ENCODE data around the gene LYZL6.
"Not testable (repeated sequence)": the region's sequence is repeated elsewhere in the genome, so short reads cannot be mapped to it uniquely, and the experiment has no call there.

The LYZL6 gene

GRCh38 chr17:35953720-35954119 is 10.2 kb upstream of the LYZL6 start:
- no peak for DNase-seq (ENCODE audit: low read depth)
- no peak overlapping the region for H3K4me3 ChIP-seq (ENCODE audit: low read depth, low read length)
- TF ChIP-seq CTCF (IDR thresholded peaks at IDR 0.05; ENCODE audit: insufficient read depth, low read depth, low read length, missing control alignments), result no peak

DNA sequence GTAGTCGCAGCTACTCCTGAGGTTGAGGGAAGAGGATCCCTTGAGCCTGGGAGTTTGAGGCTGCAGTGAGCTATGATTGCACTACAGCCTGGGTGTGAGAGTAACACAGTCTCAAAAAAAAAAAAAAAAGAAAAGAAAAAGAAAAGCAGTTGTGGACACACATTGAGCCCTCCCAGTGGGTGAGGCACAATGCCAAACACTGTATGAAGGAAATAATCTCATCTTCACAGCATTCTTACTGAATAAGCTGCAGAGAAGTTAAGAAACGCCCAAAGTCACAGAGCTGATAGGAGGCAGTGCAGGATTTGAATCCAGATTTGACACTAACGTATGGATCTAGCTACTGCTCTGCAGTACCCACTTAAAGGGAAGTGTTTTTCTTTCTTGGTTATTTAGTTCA is 5.9 kb upstream of the LYZL6 start:
- TF ChIP-seq CTCF (IDR thresholded peaks at IDR 0.05; ENCODE audit: insufficient read depth, low read depth, low read length, missing control alignments), result no peak
- DNase-seq (ENCODE audit: low read depth), result no peak
- no peak overlapping the region for H3K4me3 ChIP-seq (ENCODE audit: low read depth, low read length)

- no peak for DNase-seq (ENCODE audit: low read depth)
- H3K4me3 ChIP-seq (ENCODE audit: low read depth, low read length), result no peak overlapping the region
- TF ChIP-seq CTCF (IDR thresholded peaks at IDR 0.05; ENCODE audit: insufficient read depth, low read depth, low read length, missing control alignments), result no peak
Observed at GRCh38 chr17:35948092-35948491, 4.6 kb upstream of the LYZL6 start.

- TF ChIP-seq CTCF (IDR thresholded peaks at IDR 0.05; ENCODE audit: insufficient read depth, low read depth, low read length, missing control alignments), result peak; percentile 88
- peak; percentile 63 for DNase-seq (ENCODE audit: low read depth)
- H3K4me3 ChIP-seq (ENCODE audit: low read depth, low read length), result no peak overlapping the region
Observed at GRCh38 chr17:35947156-35947585, 3.7 kb upstream of the LYZL6 start.

- no peak overlapping the region for H3K4me3 ChIP-seq (ENCODE audit: low read depth, low read length)
- TF ChIP-seq CTCF (IDR thresholded peaks at IDR 0.05; ENCODE audit: insufficient read depth, low read depth, low read length, missing control alignments), result no peak
- DNase-seq (ENCODE audit: low read depth), result no peak
Observed at GRCh38 chr17:35944151-35944550, 638 bp upstream of the LYZL6 start.

- H3K4me3 ChIP-seq (ENCODE audit: low read depth, low read length), result no peak overlapping the region
- TF ChIP-seq CTCF (IDR thresholded peaks at IDR 0.05; ENCODE audit: insufficient read depth, low read depth, low read length, missing control alignments), result no peak
- DNase-seq (ENCODE audit: low read depth), result no peak
Observed at GRCh38 chr17:35942588-35943186, 826 bp downstream of the LYZL6 start.

GRCh38 chr17:35938492-35938891 is 5.0 kb downstream of the LYZL6 start:
- DNase-seq (ENCODE audit: low read depth); H3K4me3 ChIP-seq (ENCODE audit: low read depth, low read length): not testable (repeated sequence)

Measured in GM12865 (cell line).